IMR-90 (cell line): ENCODE measurements around the gene ATP5MC3. TPM values are rescaled to one million over a fixed set of nuclear protein-coding genes. Genes with fewer than 3 reads are reported as not detected.

ENCODE experiments used
- ATAC-seq: fragments of 200-7000 bp; cut with Tn5 transposase; 2 replicates; pipeline ENCODE4 v1.9.1; 2020; ENCODE audit warnings: low read depth, mild to moderate bottlenecking, moderate library complexity
- BruUV-seq: library from RNA; stranded (reverse); fragments of 400-500 nt; replicated peaks from 2 replicates; lab custom pipeline; 2021; lab: Mats Ljungman, UMichigan
- CTCF ChIA-PET: fragments of 300-600 bp; formaldehyde crosslinking; extraction: SDS; loops from one replicate; lab custom pipeline; 2021; ENCODE audit warnings: antibody characterized with exemption; lab: Yijun Ruan, JAX
- POLR2A ChIA-PET: fragments of 300-600 bp; sonication (Branson Sonifier 250); formaldehyde crosslinking; loops from one replicate; lab custom pipeline; 2022; ENCODE audit warnings: antibody characterized with exemption; ENCODE audit not compliant: unreplicated experiment; lab: Charles Lee
- DNase-seq: peaks from one replicate; pipeline ENCODE4 v3.0.0; 2013
- H2AFZ ChIP-seq: replicated peaks from 2 replicates; pipeline ENCODE3; 2013; ENCODE audit warnings: low read length, mild to moderate bottlenecking; ENCODE audit not compliant: poor library complexity
- H2AK5ac ChIP-seq: 2 replicates; pipeline ENCODE4 v1.6.1; 2013; ENCODE audit warnings: low read depth, low read length, inconsistent platforms
- H2AK9ac ChIP-seq: replicated peaks from 2 replicates; pipeline ENCODE3; 2013; ENCODE audit warnings: mild to moderate bottlenecking, low read depth, low read length, moderate library complexity; ENCODE audit not compliant: poor library complexity
- H2BK120ac ChIP-seq: 2 replicates; pipeline ENCODE4 v1.6.1; 2013; ENCODE audit warnings: low read depth, low read length, inconsistent platforms
- H2BK15ac ChIP-seq: 3 replicates; pipeline ENCODE4 v1.6.1; 2013; ENCODE audit warnings: low read depth, low read length, inconsistent platforms
- H2BK20ac ChIP-seq: 2 replicates; pipeline ENCODE4 v1.6.1; 2013; ENCODE audit warnings: low read depth, mild to moderate bottlenecking, inconsistent platforms, low read length, moderate library complexity
- H2BK5ac ChIP-seq: 2 replicates; pipeline ENCODE4 v1.6.1; 2013; ENCODE audit warnings: mild to moderate bottlenecking, low read depth, low read length, inconsistent platforms; ENCODE audit not compliant: poor library complexity, severe bottlenecking
- H3K14ac ChIP-seq: replicated peaks from 2 replicates; pipeline ENCODE4 v1.6.1; 2013; ENCODE audit warnings: low read depth, low read length, inconsistent platforms
- H3K18ac ChIP-seq: 2 replicates; pipeline ENCODE4 v1.6.1; 2013; ENCODE audit warnings: low read depth, low read length, control low read depth
- H3K23ac ChIP-seq: 2 replicates; pipeline ENCODE4 v1.6.1; 2013; ENCODE audit warnings: low read depth, low read length, inconsistent platforms
- H3K27ac ChIP-seq: 2 replicates; pipeline ENCODE4 v1.5.1; 2013; ENCODE audit warnings: mild to moderate bottlenecking, control low read depth, low read length; ENCODE audit not compliant: insufficient read depth
- H3K27me3 ChIP-seq: 2 replicates; pipeline ENCODE4 v1.6.1; 2013; ENCODE audit warnings: low read length; ENCODE audit not compliant: control insufficient read depth, insufficient read depth
- H3K36me3 ChIP-seq: 2 replicates; pipeline ENCODE4 v1.6.1; 2013; ENCODE audit warnings: low read length, mixed read lengths; ENCODE audit not compliant: control insufficient read depth, insufficient read depth
- H3K4ac ChIP-seq: 2 replicates; pipeline ENCODE4 v1.6.1; 2013; ENCODE audit warnings: low read depth, low read length, inconsistent platforms
- H3K4me1 ChIP-seq: 2 replicates; pipeline ENCODE4 v1.6.1; 2013; ENCODE audit warnings: low read length, mixed read lengths; ENCODE audit not compliant: control insufficient read depth, insufficient read depth
- H3K4me2 ChIP-seq: 2 replicates; pipeline ENCODE4 v1.6.1; 2013; ENCODE audit warnings: low read depth, mild to moderate bottlenecking, control low read depth, low read length, moderate library complexity
- H3K4me3 ChIP-seq: 2 replicates; pipeline ENCODE4 v1.5.1; 2013; ENCODE audit warnings: low read depth, mild to moderate bottlenecking, control low read depth, low read length, moderate library complexity; ENCODE audit not compliant: insufficient read depth
- H3K56ac ChIP-seq: 2 replicates; pipeline ENCODE4 v1.6.1; 2013; ENCODE audit warnings: low read length, inconsistent platforms; ENCODE audit not compliant: insufficient read depth; ENCODE audit errors: extremely low read depth
- H3K79me1 ChIP-seq, 2 experiments: 2 replicates each; pipeline ENCODE4 v1.6.1; 2013; ENCODE audit warnings: low read length in 2 of 2, inconsistent platforms in 1 of 2, low read depth in 1 of 2
- H3K9ac ChIP-seq: 2 replicates; pipeline ENCODE4 v1.6.1; 2013; ENCODE audit warnings: low read depth, low read length, control low read depth
- H3K9me1 ChIP-seq: 2 replicates; pipeline ENCODE4 v1.6.1; 2013; ENCODE audit warnings: low read length, inconsistent platforms; ENCODE audit not compliant: insufficient read depth
- H3K9me3 ChIP-seq: 2 replicates; pipeline ENCODE4 v1.6.1; 2013; ENCODE audit warnings: low read length; ENCODE audit not compliant: control insufficient read depth, insufficient read depth
- H4K20me1 ChIP-seq: 2 replicates; pipeline ENCODE4 v1.6.1; 2013; ENCODE audit warnings: low read length, inconsistent platforms; ENCODE audit not compliant: insufficient read depth
- H4K5ac ChIP-seq: 2 replicates; pipeline ENCODE4 v1.6.1; 2013; ENCODE audit warnings: mild to moderate bottlenecking, low read depth, low read length, control low read depth
- H4K8ac ChIP-seq, 2 experiments: 2 replicates each; pipeline ENCODE4 v1.6.1; 2013; ENCODE audit warnings: low read depth in 2 of 2, low read length in 2 of 2, control low read depth in 1 of 2, inconsistent platforms in 1 of 2
- H4K91ac ChIP-seq: 2 replicates; pipeline ENCODE4 v1.6.1; 2013; ENCODE audit warnings: low read depth, low read length, inconsistent platforms; ENCODE audit not compliant: insufficient read depth
- CEBPB ChIP-seq: IDR thresholded peaks from 2 replicates; pipeline ENCODE4 v1.6.1; 2012; ENCODE audit warnings: low read depth, low read length, improper control_type of control experiment
- CHD1 ChIP-seq: IDR thresholded peaks from 2 replicates; pipeline ENCODE4 v1.6.1; 2012; ENCODE audit warnings: low read depth, low read length, improper control_type of control experiment
- MAZ ChIP-seq: IDR thresholded peaks from 2 replicates; pipeline ENCODE4 v1.6.1; 2012; ENCODE audit warnings: low read depth, mild to moderate bottlenecking, low read length, improper control_type of control experiment, moderate library complexity, borderline replicate concordance
- RCOR1 ChIP-seq: IDR thresholded peaks from 2 replicates; pipeline ENCODE4 v1.6.1; 2012; ENCODE audit warnings: mild to moderate bottlenecking, low read length, improper control_type of control experiment; ENCODE audit not compliant: insufficient replicate concordance
- WGBS, 2 experiments: methylation state at CpG; one replicate each; pipeline versions ENCODE4 v1.1.5 to v1.1.7; 2013; ENCODE audit warnings: missing lambda C conversion rate in 2 of 2; ENCODE audit not compliant: insufficient read length in 1 of 2; ENCODE audit errors: extremely low coverage in 2 of 2; 5-methylcytosine and 5-hydroxymethylcytosine counted together
- dilution Hi-C: fragments of 300-500 bp; cut with HindIII; formaldehyde crosslinking; loops from one replicate; pipeline ENCODE4 v1.14.3; 2018; ENCODE audit warnings: low sequenced_read_pairs; ENCODE audit not compliant: unreplicated experiment
- in situ Hi-C: fragments of 300-500 bp; cut with MboI; formaldehyde crosslinking; loops from 3 replicates; pipeline ENCODE4 v1.14.3; 2019; ENCODE audit warnings: low sequenced_read_pairs, inconsistent platforms, mixed read lengths
- intact Hi-C: fragments of 100-400 bp; cut with micrococcal nuclease; formaldehyde crosslinking; loops from 2 replicates; pipeline ENCODE4 v1.10.0; 2022
- polyA plus RNA-seq, 3 experiments: library from polyadenylated mRNA; depleted of rRNA; stranded (reverse); fragments of >200 nt; gene quantifications; 2 replicates each; pipeline ENCODE4 v1.2.3, GENCODE V29; 2012; ENCODE audit warnings: low replicate concordance in 1 of 3
- total RNA-seq: library from RNA; depleted of rRNA; stranded (reverse); fragments of >200 nt; gene quantifications from 2 replicates; pipeline ENCODE4 v1.2.3, GENCODE V29; 2012
- TF ChIP-seq, protein P1 (sequence below): fragments of 150-350 bp; IDR thresholded peaks from 2 replicates; pipeline ENCODE4 v1.6.1; 2017; ENCODE audit warnings: mild to moderate bottlenecking, antibody characterized with exemption, low read length, low read depth

Gene ATP5MC3
- total and polyA plus RNA-seq, 2 of the 4 experiments (the other 2 are of a cell fraction): 167 to 365 TPM

DNA sequence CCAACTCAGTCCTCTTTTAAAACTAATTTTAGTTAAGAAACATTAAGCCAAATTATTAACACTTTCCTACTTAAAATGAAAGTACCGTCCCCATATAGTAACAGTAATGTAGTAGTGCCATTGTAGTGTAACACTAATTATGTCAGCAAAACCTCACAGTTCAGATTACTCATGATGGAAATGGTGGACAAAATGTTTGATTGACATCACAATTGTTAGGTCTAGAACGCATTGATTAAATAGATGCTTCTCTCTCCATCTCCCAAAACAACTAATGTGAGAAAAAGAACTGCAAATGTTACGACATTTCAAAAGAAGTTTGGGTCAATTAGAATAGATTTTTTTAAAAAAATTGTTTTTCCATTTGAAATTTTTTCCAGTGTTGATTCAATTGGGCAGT, 12.3 kb downstream of the ATP5MC3 start:
- CTCF ChIA-PET: interaction anchor here (0.6 kb wide), 1 partner anchor 42 kb away, joined by 6 read pairs; no protein-coding TSS in a partner anchor
- H2BK20ac ChIP-seq: no peak overlapping the region

More for the DNA sequence above, 12.3 kb downstream of the ATP5MC3 start:
- Histone ChIP-seq H3K18ac (no peak overlapping the region), H3K27ac (no peak overlapping the region), H4K8ac (no peak overlapping the region), H3K79me1 (peaks cover 0 to 16% of the 10 kb centered on the region in 2 experiments; a peak in 2 of 4 replicates), H2AK9ac (no peak overlapping the region), H2BK15ac (no peak overlapping the region), H3K4me3 (no peak overlapping the region), H2AK5ac (no peak overlapping the region), H4K20me1 (peaks cover 13% of the 10 kb centered on the region; the same call in 1 of the 2 replicates), H2AFZ (no peak overlapping the region), H2BK5ac (no peak overlapping the region), H3K4me2 (no peak overlapping the region), H3K9me1 (peaks cover 2% of the 10 kb centered on the region; the same call in 1 of the 2 replicates), H4K91ac (no peak overlapping the region), H3K27me3 (no peaks in the 10 kb centered on the region), H3K4ac (no peak overlapping the region), H3K36me3 (peaks cover under 1% of the 10 kb centered on the region; the same call in 1 of the 2 replicates), H4K5ac (no peak overlapping the region), H2BK120ac (no peak overlapping the region), H3K23ac (no peak overlapping the region), H3K9me3 (no peaks in the 10 kb centered on the region), H3K4me1 (no peaks in the 10 kb centered on the region), H3K14ac (no peak overlapping the region), H3K9ac (no peak overlapping the region), H3K56ac (no peak overlapping the region)
- ATAC-seq (no peak), DNase-seq (no peak)
- in situ Hi-C loops (no loop called here), dilution Hi-C loops (no loop called here), intact Hi-C loops (no loop called here)
- no peak for TF ChIP-seq CHD1
- TF ChIP-seq, protein P1, sequence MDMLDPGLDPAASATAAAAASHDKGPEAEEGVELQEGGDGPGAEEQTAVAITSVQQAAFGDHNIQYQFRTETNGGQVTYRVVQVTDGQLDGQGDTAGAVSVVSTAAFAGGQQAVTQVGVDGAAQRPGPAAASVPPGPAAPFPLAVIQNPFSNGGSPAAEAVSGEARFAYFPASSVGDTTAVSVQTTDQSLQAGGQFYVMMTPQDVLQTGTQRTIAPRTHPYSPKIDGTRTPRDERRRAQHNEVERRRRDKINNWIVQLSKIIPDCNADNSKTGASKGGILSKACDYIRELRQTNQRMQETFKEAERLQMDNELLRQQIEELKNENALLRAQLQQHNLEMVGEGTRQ: no peak
- TF ChIP-seq RCOR1: no peak
- TF ChIP-seq CEBPB: no peak
- no peak for TF ChIP-seq MAZ
- WGBS, 2 experiments: no CpG with 5 or more reads among the region's 3 CpGs
- no TSS peak for BruUV-seq
- POLR2A ChIA-PET: no interaction called here
